Gastrocnemius medialis (tissue), 4 donors: ENCODE results near the gene OR10H5.

Source experiments
- POLR2A ChIP-seq, 2 donors: fragments of 450-650 bp; IDR thresholded peaks; one replicate each; pipeline ENCODE4 v1.6.1; 2017; ENCODE audit warnings: antibody characterized with exemption in 2 of 2, mild to moderate bottlenecking in 2 of 2, moderate library complexity in 2 of 2
- TF ChIP-seq, protein P1 (sequence below), 5 experiments: fragments of 450-650 bp in 3 of 5; fragments of 200-600 bp in 2 of 5; sonication (generic) in 2 of 5; IDR thresholded peaks in 4 of 5; conservative IDR thresholded peaks in 1 of 5; 1 replicate in 4 of 5; 2 replicates in 1 of 5; pipeline ENCODE4 v1.5.1; 2016 to 2019; ENCODE audit warnings: antibody characterized with exemption in 5 of 5, mild to moderate bottlenecking in 3 of 5, moderate library complexity in 3 of 5

DNA sequence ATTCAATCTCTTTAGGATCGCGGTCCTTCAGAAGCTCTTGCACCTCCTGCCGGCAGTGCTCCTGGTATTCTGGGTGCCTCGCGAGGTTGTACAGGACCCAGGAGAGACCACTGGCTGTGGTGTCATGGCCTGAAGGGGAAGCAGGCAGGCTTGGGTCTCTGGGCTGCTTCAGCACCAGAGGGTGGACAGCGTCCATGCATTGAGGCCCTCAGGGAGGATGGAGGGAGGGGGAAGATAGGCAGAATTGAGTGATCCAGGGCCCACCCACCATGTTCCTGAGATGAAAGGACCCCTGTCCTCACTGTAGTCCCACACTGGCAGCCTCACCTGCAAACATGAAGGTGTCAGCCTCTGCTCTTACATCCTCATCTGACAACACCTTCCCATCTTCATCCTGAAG lies 17.9 kb upstream of the OR10H5 start:
- TF ChIP-seq, protein P1, sequence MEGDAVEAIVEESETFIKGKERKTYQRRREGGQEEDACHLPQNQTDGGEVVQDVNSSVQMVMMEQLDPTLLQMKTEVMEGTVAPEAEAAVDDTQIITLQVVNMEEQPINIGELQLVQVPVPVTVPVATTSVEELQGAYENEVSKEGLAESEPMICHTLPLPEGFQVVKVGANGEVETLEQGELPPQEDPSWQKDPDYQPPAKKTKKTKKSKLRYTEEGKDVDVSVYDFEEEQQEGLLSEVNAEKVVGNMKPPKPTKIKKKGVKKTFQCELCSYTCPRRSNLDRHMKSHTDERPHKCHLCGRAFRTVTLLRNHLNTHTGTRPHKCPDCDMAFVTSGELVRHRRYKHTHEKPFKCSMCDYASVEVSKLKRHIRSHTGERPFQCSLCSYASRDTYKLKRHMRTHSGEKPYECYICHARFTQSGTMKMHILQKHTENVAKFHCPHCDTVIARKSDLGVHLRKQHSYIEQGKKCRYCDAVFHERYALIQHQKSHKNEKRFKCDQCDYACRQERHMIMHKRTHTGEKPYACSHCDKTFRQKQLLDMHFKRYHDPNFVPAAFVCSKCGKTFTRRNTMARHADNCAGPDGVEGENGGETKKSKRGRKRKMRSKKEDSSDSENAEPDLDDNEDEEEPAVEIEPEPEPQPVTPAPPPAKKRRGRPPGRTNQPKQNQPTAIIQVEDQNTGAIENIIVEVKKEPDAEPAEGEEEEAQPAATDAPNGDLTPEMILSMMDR (IDR thresholded peaks at IDR 0.05 in 4 of 5, conservative IDR thresholded peaks at IDR 0.05 in 1 of 5), result no peak
- no peak for TF ChIP-seq POLR2A (IDR thresholded peaks at IDR 0.05)
